ENCODE results near the gene HSP90AB1.
"Not testable (repeated sequence)": the region's sequence is repeated elsewhere in the genome, so short reads cannot be mapped to it uniquely, and the experiment has no call there.

HSP90AB1 gene

DNA sequence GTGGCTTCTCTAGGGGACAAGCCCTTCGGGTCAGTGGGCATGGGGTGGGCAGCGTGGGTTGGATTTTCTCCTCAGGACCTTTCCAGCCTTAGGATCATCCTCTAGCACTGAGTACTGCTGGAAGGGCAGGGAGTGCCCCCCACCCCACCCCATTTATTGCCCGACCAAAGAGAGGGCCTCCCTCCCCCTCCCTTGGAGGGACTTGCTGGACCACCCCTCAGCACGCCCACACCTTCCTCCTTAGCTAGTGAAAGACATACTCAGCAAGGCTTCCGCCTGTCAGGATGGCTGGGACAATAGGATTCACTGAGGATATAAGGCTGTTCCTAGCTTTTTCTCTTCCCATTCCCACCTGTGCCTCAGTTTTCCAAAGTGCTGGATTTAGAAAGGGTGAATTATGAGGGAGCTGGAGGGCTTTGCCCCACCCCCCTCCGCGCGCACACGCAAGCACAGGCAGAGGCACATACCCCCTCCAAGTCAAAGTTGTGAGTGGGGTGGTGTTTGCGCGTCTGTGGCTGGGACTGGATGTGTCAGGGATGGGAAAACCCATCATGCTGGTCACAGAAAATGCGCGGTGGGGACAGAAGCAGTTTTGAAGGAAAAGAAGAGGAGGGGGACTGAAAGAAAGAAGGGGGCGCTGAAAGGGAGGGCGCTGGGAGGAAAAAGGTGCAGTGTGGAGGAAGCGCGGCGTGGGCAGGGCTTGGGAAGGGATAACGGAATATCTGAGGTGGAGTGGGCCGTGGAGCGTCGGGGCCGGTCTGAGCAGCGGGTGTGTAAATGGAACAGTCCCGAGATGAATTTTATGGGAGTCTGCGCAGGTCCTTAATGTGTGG lies 24.2 kb upstream of the HSP90AB1 start:
- DNase-seq: no peak

DNA sequence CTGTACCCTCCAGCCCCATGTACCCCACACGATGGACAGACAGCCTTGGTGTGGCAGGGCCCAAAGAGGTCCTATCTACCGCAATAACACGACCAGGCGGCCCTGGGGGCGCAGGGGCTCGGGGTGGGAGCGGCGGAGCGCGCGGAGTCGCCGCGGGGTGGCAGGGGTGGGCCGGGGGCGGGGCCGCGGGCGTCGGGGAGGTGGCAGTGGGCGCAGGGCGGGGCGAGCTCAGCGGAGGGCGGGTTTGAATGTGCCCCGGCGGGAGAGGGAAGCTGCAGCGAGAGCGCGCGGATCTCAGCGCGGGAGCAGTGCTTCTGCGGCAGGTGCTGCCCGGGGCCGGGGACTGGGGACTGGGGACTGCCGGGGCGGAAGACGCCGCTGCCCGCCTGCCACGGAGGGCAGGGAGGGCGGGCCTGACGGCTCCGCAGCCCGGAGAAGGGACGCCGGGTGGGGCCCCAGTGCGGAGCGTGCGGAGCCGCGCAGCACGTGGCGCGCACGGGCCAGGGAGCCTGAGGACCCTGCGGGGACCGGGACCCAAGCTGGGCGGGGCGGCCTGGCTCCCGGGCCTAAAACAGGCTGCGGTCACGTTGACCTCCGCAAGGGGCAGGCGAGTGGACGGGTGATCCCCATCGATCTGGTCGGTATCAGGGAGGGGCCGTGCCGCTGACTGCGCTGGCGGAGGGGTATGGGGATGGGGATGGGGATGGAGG lies 23.4 kb upstream of the HSP90AB1 start, which contains the start of gene SLC29A1:
SLC29A1 (plus strand) TSS at position 277 of the 710 bp plus-strand sequence. CDS start 3,719 bp downstream, outside the sequence.
- no peak for DNase-seq

DNA sequence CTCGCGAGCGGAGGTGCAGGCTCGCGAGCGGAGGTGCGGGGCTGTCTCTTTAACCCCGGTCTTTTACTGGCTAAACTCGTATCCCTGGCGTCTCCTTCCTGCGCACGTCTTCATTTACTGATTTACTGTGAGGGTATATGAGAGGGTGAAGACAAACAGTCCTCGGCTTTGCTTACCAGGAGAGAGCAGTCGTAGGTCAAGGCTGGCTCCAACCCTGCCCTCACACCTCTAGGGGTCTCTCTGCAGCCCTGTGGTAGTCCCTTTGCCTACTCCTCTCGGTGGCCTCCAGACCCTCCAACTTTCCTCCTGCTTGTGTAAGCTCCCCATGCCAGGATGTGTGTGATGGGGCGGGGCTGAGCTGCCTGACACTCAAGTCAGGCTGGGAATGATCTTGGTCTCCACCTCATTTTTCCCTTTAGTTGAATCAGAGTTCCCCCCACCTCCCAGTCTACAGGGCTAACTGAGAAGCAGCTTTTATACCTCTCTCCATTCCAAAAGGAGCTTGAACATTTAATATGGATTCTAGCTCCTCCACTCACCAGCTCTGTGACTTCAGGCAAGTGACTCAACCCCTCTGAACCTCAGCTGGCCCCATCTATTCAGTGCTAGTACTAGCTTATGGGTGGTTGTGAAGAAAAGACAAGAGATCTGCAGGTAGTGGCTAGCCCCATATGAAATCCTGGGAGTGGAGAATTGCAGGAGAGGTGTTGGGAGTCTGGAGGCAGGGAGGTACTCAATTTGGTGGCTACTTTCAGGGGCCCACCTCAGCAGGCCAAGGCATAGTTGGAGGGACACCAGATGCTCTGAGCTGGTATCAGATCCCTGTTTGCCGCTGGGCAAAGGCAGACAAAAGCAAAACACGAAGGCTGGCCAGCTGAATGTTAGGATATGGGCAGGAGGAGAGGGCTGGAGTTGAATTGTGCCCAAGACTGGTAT lies 22.6 kb upstream of the HSP90AB1 start:
- no peak for DNase-seq

DNA sequence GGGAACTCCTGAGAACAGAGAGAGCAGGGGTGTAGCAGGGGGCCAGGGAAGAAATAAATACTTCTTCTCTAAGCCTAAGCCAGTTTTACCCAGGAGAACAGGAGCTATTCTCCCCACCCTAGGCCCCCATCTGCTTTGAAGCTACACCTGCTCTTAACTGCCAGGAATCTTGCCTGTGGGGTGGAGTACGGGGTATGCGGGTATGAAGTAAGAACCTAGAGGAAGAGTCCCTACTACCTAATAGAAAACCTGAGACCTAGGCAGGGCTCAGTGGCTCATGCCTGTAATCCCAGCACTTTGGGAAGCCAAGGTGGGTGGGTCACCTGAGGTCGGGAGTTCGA lies 22.0 kb upstream of the HSP90AB1 start:
- no peak for DNase-seq

DNA sequence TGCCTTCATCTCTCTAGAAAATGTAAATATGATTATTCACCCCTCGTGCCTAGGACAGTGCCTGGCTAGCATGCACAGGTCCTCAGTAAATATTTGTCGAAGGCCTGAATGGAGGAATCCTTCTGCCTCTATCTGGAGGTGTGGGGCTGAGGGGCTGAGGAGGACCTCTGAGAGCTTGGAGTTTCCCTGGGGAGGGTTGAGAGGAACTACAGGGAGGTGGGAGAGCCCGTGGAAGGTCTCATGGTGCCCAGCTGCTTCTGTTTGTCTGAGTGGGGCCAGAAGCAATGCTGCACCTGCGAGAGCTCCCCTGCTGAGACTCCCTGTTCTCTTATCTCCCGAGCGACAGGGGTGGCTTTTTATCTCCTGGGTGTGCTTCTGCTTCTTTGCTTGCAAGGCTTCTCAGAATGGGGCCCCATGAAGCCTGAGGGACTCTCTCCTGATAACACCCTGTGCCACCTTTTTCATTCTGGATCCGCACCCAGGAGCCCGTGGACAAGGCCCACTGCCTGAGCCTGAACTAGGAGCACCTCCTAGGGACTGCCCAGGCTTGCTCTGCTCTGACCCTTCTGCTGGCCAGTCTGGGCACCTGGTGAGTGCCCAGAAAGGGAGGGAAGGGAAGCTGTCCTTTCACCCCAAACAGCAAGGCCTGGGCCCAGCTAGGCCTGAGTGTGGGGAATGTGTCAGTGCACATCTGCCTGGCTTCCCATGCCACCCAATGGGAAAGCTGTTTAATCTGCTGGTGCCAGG lies 21.1 kb upstream of the HSP90AB1 start:
- no peak for DNase-seq

DNA sequence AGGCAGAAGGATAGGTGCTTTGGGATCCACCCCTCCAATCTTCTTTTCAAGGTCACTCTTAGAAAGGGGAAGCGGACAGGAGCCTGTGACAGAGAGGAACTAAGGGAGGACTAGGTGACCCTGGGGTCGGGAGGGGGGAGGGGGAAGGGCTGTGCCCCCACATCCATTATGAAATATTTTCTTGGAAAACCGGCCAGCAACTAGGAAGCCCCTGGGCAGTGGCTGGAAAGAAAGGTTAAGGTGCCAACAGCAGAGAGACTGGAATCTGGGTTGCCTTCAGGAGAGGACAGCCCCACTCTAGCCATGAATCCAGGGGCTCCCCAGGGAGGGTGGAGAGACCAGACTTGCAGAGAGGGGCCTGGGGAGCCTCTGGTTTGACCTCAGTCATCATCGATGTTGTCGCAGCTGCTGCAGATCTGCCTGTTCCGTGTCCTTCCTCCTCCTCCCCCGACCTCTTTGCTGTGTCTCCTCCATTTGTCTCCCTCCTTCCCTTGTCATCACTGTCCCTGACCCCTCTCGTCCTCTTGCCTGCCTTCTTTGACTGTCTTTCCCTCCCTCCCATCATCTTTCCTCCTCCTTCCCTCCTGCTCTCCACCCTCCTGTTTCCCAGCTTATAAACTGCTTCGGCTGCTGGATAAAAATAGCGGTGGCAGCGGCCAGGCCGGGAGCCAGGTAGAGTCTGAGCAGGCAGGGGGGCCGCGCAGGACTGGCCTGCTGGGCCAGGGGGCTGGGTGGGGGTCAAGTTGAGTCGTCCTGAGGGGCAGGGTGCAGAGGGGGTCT lies 20.3 kb upstream of the HSP90AB1 start:
- DNase-seq: no peak

DNA sequence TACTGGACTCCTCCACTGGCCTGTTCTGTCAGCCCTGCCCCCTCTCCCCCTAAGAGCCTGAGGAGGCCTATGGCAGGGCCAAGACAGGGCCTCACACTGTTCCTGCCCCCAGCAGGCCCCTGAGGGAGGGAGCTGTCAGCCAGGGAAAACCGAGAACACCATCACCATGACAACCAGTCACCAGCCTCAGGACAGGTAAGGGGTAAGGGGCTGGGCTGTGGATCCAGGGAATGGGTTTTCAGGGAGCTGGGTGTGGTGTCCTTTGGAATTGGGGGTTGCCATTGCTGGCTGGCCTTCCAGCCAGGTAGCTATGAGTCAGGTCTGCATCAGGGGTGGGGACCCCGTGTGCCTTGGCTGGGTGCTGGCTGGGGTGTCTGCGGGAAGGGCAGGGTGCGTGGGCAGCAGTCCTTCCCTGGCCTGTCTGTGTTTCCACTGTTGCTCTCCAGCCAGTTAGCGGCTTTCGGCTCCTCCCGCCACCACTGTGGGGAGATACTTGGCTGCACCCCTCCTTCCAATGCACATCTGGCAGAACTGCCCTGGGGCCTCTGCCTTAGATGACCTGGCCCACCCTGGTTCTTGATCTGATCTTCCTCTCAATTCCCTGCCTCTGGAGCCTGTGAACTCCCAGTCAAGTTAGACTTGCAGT lies 19.6 kb upstream of the HSP90AB1 start:
- no peak for DNase-seq

DNA sequence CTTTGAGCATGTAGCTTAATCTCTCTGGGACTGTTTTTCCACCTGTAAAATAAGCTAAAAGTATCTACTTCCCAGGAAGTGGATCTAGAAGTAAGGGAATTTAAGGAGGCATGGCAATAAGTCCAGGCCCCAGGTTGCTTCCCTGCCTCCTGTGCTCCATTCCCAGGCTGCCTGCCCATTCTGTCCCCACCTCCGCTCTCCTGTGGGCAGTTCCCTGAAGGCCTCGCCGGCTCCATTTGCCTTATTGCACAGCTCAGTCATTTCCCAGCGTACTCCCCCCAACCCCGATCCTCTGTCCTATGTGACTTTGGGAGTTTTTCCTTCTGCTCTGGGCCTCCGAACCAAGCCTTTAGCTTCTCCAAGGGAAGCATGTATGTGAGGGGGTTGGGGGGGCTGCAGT lies 18.9 kb upstream of the HSP90AB1 start:
- DNase-seq: no peak

DNA sequence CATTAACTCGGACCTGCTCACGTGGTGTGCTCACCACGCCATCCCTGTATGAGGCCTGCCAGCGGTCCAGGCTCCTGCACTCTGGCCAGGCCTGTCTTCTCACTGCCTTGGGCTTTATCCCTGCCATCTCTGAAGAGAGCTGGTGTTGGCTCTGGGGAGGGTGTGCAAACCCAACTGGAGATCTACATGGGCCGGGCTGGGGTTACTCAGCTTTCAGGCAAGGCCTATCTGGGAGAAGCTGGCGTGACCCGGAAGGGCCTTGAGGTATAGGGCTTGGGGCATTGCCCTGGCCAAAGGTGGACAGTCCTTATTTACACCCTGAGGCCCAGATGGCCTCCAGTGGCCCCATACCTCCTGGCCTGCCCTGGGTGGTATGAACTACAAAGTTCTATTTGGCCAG lies 18.5 kb upstream of the HSP90AB1 start:
- no peak for DNase-seq

DNA sequence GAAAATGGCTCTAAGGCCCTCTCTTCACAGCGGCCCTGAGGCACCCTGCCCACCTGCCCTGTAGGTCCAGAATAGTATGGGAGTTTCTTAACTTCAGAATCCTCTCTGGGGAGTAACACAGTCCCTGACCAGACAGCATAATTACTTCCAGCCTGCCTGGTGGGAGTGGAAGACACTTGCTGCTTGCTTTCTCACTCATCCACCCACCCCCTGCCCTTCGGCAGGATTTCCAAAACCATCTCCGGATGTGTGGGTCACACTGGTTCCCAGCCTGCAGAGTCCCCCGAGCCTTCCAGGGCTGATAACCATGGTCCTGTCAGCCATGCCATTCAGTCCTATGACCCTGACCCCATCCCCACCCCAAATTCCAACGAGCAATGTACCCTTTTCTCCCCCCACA lies 18.1 kb upstream of the HSP90AB1 start:
- no peak for DNase-seq

DNA sequence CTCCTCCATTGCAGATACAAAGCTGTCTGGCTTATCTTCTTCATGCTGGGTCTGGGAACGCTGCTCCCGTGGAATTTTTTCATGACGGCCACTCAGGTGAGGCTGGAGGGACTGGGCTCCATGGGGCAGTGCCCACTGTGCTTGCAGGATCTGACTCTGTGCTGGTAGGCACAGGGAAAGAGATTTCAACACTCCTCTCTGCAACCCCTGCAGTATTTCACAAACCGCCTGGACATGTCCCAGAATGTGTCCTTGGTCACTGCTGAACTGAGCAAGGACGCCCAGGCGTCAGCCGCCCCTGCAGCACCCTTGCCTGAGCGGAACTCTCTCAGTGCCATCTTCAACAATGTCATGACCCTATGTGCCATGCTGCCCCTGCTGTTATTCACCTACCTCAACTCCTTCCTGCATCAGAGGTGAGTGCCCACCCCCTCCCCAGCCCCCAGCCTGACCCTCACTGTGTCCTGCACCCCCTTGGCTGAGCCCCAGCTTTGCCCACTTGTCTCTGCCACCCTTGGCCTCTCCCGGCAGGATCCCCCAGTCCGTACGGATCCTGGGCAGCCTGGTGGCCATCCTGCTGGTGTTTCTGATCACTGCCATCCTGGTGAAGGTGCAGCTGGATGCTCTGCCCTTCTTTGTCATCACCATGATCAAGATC lies 17.4 kb upstream of the HSP90AB1 start:
- DNase-seq: no peak

DNA sequence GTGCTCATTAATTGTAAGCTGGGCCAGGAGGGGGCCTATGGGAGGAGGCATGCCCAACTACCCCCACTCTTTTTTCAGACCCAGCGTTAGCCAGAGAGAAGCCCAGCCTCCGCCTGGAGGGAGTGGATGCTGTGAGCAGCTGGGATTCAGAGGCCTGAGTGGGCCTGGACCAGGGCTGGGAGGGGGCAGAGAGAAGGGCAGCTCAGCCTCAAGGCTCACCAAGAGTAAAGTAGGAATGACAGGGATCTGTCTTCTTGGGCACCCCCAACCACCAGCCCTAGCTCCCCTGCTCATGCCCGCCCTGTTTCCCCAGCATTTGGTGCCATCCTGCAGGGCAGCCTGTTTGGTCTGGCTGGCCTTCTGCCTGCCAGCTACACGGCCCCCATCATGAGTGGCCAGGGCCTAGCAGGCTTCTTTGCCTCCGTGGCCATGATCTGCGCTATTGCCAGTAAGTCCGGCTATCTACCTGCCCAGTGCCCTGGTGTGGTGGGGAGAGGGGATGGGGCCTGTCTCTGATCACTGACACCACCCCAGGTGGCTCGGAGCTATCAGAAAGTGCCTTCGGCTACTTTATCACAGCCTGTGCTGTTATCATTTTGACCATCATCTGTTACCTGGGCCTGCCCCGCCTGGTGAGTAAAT lies 16.7 kb upstream of the HSP90AB1 start:
- DNase-seq: no peak

DNA sequence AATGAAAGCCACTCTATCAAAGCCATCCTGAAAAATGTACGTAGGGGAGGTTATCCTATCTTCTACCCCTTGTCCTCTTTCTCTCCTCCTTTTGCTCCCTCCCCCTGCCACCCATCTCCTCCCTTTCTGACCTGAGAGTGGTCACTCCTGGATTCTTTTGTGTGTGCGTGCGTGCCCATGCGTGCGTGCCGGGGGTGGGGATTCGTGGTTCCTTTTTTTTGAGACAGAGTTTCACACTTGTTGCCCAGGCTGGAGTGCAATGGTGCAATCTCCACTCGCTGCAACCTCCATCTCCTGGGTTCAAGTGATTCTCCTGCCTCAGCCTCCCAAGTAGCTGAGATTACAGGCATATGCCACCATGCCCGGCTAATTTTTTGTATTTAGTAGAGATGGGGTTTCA lies 15.5 kb upstream of the HSP90AB1 start:
- DNase-seq: not testable (repeated sequence)

DNA sequence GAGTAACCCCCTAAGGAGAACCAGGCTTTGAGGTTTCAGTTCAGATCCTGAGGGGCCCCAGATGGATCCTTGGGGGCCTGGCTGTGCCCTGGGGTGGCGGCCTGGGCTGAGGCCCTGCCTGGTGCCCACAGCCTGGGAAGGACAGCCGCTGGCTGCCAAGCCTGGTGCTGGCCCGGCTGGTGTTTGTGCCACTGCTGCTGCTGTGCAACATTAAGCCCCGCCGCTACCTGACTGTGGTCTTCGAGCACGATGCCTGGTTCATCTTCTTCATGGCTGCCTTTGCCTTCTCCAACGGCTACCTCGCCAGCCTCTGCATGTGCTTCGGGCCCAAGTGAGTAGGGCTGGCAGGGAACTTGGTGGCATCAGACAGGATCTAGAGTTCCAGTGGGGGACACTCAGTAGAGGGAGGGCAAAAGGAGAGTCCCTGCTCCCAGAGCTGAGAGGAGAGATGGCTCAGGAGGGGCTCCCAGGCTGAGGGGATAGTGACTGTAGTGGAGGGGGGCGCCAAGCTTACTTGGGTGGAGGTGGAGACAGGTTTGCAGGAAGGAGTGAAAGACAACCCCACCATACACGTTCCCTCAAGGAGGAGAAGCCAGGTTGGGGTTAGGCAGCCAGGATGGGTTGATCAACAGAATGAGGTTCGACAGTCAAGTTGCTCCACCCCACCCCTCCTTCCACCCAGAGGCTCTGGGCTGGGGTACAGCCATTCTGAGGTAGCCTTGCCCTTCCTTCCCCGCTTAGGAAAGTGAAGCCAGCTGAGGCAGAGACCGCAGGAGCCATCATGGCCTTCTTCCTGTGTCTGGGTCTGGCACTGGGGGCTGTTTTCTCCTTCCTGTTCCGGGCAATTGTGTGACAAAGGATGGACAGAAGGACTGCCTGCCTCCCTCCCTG lies 14.0 kb upstream of the HSP90AB1 start:
- DNase-seq: no peak

DNA sequence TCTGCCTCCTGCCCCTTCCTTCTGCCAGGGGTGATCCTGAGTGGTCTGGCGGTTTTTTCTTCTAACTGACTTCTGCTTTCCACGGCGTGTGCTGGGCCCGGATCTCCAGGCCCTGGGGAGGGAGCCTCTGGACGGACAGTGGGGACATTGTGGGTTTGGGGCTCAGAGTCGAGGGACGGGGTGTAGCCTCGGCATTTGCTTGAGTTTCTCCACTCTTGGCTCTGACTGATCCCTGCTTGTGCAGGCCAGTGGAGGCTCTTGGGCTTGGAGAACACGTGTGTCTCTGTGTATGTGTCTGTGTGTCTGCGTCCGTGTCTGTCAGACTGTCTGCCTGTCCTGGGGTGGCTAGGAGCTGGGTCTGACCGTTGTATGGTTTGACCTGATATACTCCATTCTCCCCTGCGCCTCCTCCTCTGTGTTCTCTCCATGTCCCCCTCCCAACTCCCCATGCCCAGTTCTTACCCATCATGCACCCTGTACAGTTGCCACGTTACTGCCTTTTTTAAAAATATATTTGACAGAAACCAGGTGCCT lies 13.3 kb upstream of the HSP90AB1 start:
- DNase-seq: no peak

DNA sequence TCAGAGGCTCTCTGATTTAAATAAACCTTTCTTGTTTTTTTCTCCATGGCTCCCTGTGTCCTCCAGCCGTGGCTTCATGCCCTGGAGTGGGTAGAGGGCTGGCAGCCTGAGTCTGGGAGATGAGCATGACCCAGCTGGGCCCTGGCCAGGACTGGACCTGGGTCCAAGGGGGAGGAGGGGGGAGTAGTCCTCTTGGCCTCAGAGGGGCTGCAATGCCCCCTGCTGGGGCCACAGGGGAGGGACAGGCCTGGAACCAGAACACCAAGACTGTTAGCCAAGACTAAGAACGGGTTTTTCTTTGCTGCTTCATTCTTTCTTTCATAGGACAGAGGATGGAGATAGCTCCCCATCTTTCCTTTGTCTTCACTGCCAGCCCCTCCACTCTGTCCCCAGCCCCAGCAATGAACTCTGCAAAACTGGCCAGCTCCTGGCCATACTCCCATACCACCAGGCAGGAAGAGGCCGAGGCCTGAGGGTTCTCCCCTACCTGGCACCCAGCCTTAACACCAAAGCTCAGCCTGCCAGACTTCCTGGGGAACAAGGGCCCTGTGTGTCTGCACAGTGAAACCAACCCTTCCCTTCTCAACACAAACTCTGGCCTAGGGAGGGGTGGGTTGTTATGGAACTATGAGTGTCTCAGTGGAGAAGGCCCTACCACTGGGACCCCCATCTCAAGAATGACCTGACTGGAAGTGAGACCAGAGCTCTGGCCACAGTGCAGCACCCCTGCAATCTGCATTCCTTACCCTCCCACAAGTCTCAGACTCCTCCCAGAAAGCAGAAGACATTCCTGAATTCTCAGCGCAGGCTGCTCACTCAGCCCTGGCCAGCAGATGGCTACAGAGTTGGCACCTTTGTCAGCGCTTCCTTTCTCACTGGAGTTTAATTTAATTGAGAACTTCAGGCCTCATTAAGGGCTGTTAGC lies 12.5 kb upstream of the HSP90AB1 start:
- DNase-seq: no peak

DNA sequence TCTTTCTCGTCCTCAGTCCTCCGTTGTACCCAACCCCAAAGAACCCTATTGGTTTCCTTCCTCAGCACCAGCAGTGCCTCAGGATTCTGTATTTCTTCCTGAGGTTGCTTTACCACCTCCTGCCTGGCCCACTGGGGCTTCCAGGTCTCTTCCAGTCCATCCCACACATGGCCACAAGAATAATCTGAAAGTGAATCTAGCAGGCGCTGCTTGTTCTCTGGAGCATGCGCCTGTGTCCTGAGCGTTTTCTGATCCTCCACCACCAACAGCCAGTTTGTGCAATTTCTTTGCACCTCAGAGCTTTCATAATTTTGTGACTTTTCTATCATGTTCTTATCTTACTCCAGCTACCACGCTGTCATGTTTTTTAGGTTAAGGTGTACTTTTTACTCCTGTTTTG lies 11.6 kb upstream of the HSP90AB1 start:
- DNase-seq: no peak
